Stimulated activated CD8-positive, alpha-beta memory T cell treated with anti-CD3 and anti-CD28 coated beads, Interleukin-4, amount 100 ng/mL, for 1 hour (primary cell): ENCODE data around the gene ELK4.
"Not testable (repeated sequence)": the region's sequence is repeated elsewhere in the genome, so short reads cannot be mapped to it uniquely, and the experiment has no call there.

Experiments used
- DNase-seq, 2 donors: peaks; one replicate each; pipeline ENCODE4 v3.0.0-alpha.2; 2020; ENCODE audit warnings: low read depth in 2 of 2, low spot score in 1 of 2

ELK4 gene

GRCh38 chr1:205665201-205666045 is 33.6 kb upstream of the ELK4 start:
- no peak for DNase-seq

- DNase-seq = no peak
Measured at GRCh38 chr1:205664399-205665017, 32.7 kb upstream of the ELK4 start.

- DNase-seq = no peak
Measured at GRCh38 chr1:205663286-205663936, 31.6 kb upstream of the ELK4 start.

- DNase-seq = no peak
Measured at GRCh38 chr1:205662791-205663190, 31.0 kb upstream of the ELK4 start.

- no peak for DNase-seq
Measured at GRCh38 chr1:205662135-205662738, 30.4 kb upstream of the ELK4 start.

- DNase-seq = no peak
Measured at GRCh38 chr1:205661429-205662134, 29.8 kb upstream of the ELK4 start.

- DNase-seq = no peak
Measured at GRCh38 chr1:205660361-205660760, 28.6 kb upstream of the ELK4 start.

GRCh38 chr1:205658943-205659581 is 27.3 kb upstream of the ELK4 start:
- peak; percentile 32 to 52 for DNase-seq

GRCh38 chr1:205656236-205656635 is 24.4 kb upstream of the ELK4 start:
- no peak for DNase-seq

GRCh38 chr1:205652984-205653383 is 21.2 kb upstream of the ELK4 start:
- DNase-seq = no peak

- no peak for DNase-seq
Measured at GRCh38 chr1:205650241-205650640, 18.4 kb upstream of the ELK4 start.

GRCh38 chr1:205645519-205645918 is 13.7 kb upstream of the ELK4 start:
- DNase-seq = no peak

GRCh38 chr1:205642679-205643307 is 11.0 kb upstream of the ELK4 start:
- no peak for DNase-seq

- DNase-seq = no peak
Measured at GRCh38 chr1:205639567-205639966, 7.8 kb upstream of the ELK4 start.

GRCh38 chr1:205637854-205638468 is 6.2 kb upstream of the ELK4 start:
- DNase-seq = no peak

GRCh38 chr1:205636732-205637131 is 4.9 kb upstream of the ELK4 start:
- DNase-seq = no peak

- not testable (repeated sequence) for DNase-seq
Measured at GRCh38 chr1:205636138-205636530, 4.3 kb upstream of the ELK4 start.

GRCh38 chr1:205633421-205633976 is 1.7 kb upstream of the ELK4 start:
- no peak for DNase-seq

- DNase-seq = no peak
Measured at GRCh38 chr1:205632669-205633169, 908 bp upstream of the ELK4 start.
